Measurements from ENCODE around the gene MSRB3.

Gene MSRB3

DNA sequence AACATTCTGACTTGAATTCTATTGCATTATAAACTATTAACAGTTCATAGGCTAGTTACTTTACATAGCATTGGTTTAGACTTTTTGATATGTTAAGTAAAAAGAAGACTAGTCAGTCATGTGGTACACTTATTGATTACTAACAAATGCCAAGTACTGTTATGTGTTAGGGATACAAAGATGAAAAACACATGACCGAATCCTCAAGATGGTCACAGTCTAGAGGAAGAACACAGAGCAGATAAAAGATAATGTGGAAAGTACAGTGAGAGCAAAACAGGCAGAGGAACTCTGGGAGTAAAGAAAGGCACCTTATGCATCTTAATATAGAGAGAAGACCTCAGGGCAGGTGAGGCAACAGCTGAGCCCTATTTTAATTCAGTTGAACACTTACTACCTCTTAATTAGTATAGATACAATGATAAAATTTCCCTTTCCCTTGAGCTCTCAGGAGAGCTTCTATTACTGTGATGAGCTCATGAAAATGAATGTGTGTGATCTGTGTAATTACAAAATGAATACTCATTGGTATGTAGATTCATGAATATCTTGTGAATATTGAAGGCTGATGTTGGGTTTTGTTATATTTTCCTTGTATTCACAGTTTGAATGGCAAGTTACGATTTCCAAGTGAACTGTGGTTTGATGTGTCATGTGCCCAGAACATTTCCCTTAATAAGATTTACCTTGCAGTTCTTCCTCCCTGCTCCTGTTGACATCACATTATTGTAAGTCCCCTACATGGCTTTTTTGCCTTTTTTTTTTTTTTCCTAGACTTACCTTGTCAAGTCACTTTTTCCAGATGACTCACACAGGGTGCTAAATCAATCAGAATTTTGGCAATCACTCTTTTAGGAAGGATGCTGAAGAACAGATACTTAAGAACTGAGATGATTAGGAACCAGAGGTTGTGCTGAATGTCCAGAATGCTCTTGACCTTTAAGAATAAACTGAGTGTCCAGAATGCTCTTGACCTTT is 29.5 kb upstream of the MSRB3 start:
- Histone ChIP-seq H3K27ac (ENCODE audit: poor library complexity, severe bottlenecking) (no peak overlapping the region), H3K4me1 (ENCODE audit: insufficient read depth, poor library complexity, severe bottlenecking) (no peaks in the 10 kb centered on the region), H3K27me3 (ENCODE audit: insufficient read depth, poor library complexity, severe bottlenecking) (no peaks in the 10 kb centered on the region), H3K36me3 (ENCODE audit: low read depth) (peaks cover 24% of the 10 kb centered on the region), H3K4me3 (ENCODE audit: severe bottlenecking) (no peak overlapping the region), H3K9me3 (ENCODE audit: severe bottlenecking) (no peaks in the 10 kb centered on the region)
- DNase-seq (ENCODE audit: low spot score), result no peak
- TF ChIP-seq, protein P1, sequence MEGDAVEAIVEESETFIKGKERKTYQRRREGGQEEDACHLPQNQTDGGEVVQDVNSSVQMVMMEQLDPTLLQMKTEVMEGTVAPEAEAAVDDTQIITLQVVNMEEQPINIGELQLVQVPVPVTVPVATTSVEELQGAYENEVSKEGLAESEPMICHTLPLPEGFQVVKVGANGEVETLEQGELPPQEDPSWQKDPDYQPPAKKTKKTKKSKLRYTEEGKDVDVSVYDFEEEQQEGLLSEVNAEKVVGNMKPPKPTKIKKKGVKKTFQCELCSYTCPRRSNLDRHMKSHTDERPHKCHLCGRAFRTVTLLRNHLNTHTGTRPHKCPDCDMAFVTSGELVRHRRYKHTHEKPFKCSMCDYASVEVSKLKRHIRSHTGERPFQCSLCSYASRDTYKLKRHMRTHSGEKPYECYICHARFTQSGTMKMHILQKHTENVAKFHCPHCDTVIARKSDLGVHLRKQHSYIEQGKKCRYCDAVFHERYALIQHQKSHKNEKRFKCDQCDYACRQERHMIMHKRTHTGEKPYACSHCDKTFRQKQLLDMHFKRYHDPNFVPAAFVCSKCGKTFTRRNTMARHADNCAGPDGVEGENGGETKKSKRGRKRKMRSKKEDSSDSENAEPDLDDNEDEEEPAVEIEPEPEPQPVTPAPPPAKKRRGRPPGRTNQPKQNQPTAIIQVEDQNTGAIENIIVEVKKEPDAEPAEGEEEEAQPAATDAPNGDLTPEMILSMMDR (IDR thresholded peaks at IDR 0.05; ENCODE audit: poor library complexity, severe bottlenecking), result no peak
- no peak for ATAC-seq (ENCODE audit: low read depth)

DNA sequence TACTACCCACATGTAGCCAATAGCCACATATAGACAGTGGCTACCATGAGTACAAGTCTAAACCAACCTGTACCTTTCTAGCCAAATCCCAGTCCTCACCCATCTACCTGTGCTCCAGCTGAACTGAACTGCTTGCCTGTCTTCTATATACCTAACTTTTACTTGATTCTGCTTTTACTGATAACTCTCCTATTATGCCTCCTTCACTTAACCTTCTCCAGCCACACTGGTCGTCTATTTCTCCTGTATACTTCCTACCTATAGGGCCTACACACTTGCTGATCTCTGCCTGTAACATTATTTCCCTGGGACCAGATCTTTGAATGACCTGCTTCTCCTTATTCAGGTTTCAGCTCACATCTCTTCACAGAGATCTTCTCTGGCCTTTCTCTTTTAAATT is 26.0 kb upstream of the MSRB3 start:
- Histone ChIP-seq H3K36me3 (ENCODE audit: low read depth) (peaks cover 5% of the 10 kb centered on the region; the same call in 1 of the 2 replicates), H3K4me1 (ENCODE audit: insufficient read depth, poor library complexity, severe bottlenecking) (no peaks in the 10 kb centered on the region), H3K27ac (ENCODE audit: poor library complexity, severe bottlenecking) (no peak overlapping the region), H3K27me3 (ENCODE audit: insufficient read depth, poor library complexity, severe bottlenecking) (no peaks in the 10 kb centered on the region), H3K9me3 (ENCODE audit: severe bottlenecking) (no peaks in the 10 kb centered on the region), H3K4me3 (ENCODE audit: severe bottlenecking) (no peak overlapping the region)
- ATAC-seq (ENCODE audit: low read depth) (no peak), DNase-seq (ENCODE audit: low spot score) (no peak)
- TF ChIP-seq, protein P1 (IDR thresholded peaks at IDR 0.05; ENCODE audit: poor library complexity, severe bottlenecking), result no peak

GRCh38 chr12:65257986-65258385 is 20.5 kb upstream of the MSRB3 start:
- ATAC-seq (ENCODE audit: low read depth), result no peak
- TF ChIP-seq, protein P1 (IDR thresholded peaks at IDR 0.05; ENCODE audit: poor library complexity, severe bottlenecking), result no peak
- Histone ChIP-seq H3K9me3 (ENCODE audit: severe bottlenecking) (no peaks in the 10 kb centered on the region), H3K4me3 (ENCODE audit: severe bottlenecking) (no peak overlapping the region), H3K27me3 (ENCODE audit: insufficient read depth, poor library complexity, severe bottlenecking) (no peaks in the 10 kb centered on the region), H3K27ac (ENCODE audit: poor library complexity, severe bottlenecking) (no peak overlapping the region), H3K36me3 (ENCODE audit: low read depth) (no peaks in the 10 kb centered on the region), H3K4me1 (ENCODE audit: insufficient read depth, poor library complexity, severe bottlenecking) (no peaks in the 10 kb centered on the region)
- DNase-seq (ENCODE audit: low spot score), result no peak

GRCh38 chr12:65259501-65259900 is 19.0 kb upstream of the MSRB3 start:
- TF ChIP-seq, protein P1 (IDR thresholded peaks at IDR 0.05; ENCODE audit: poor library complexity, severe bottlenecking), result no peak
- H3K27me3 ChIP-seq (ENCODE audit: insufficient read depth, poor library complexity, severe bottlenecking), result no peaks in the 10 kb centered on the region
- ATAC-seq (ENCODE audit: low read depth), result no peak
- H3K4me1 ChIP-seq (ENCODE audit: insufficient read depth, poor library complexity, severe bottlenecking), result no peaks in the 10 kb centered on the region
- H3K4me3 ChIP-seq (ENCODE audit: severe bottlenecking), result no peak overlapping the region
- DNase-seq (ENCODE audit: low spot score), result no peak
- H3K27ac ChIP-seq (ENCODE audit: poor library complexity, severe bottlenecking), result no peak overlapping the region
- no peaks in the 10 kb centered on the region for H3K9me3 ChIP-seq (ENCODE audit: severe bottlenecking)
- no peaks in the 10 kb centered on the region for H3K36me3 ChIP-seq (ENCODE audit: low read depth)

- H3K4me1 ChIP-seq (ENCODE audit: insufficient read depth, poor library complexity, severe bottlenecking), result no peaks in the 10 kb centered on the region
- TF ChIP-seq, protein P1 (IDR thresholded peaks at IDR 0.05; ENCODE audit: poor library complexity, severe bottlenecking), result no peak
- H3K36me3 ChIP-seq (ENCODE audit: low read depth), result no peaks in the 10 kb centered on the region
- H3K27ac ChIP-seq (ENCODE audit: poor library complexity, severe bottlenecking), result no peak overlapping the region
- H3K9me3 ChIP-seq (ENCODE audit: severe bottlenecking), result no peaks in the 10 kb centered on the region
- no peak overlapping the region for H3K4me3 ChIP-seq (ENCODE audit: severe bottlenecking)
- ATAC-seq (ENCODE audit: low read depth) (no peak), DNase-seq (ENCODE audit: low spot score) (no peak)
- no peaks in the 10 kb centered on the region for H3K27me3 ChIP-seq (ENCODE audit: insufficient read depth, poor library complexity, severe bottlenecking)
These were observed 14.7 kb upstream of the MSRB3 start for GRCh38 chr12:65263777-65264176.
